Mesothelial cell of epicardium (in vitro differentiated cells): ENCODE results near the gene CRACR2B. TPM values are rescaled to one million over a fixed set of nuclear protein-coding genes. Genes with fewer than 3 reads are reported as not detected.
A peak's percentile ranks its signal among the peaks of the same experiment; 100 is the strongest.

Experiments
- DNase-seq, 2 experiments: peaks; one replicate each; pipeline ENCODE4 v3.0.0; 2021; ENCODE audit warnings: low spot score in 2 of 2; ENCODE audit not compliant: unreplicated experiment in 2 of 2
- H3K27ac Mint-ChIP-seq: 2 replicates; pipeline ENCODE4 v1.8.0; 2021; ENCODE audit warnings: mixed read lengths
- H3K27me3 Mint-ChIP-seq: 2 replicates; pipeline ENCODE4 v1.8.0; 2021; ENCODE audit warnings: low read depth, mixed read lengths
- H3K36me3 Mint-ChIP-seq: 2 replicates; pipeline ENCODE4 v1.8.0; 2021; ENCODE audit warnings: mixed read lengths
- H3K4me1 Mint-ChIP-seq: 2 replicates; pipeline ENCODE4 v1.8.0; 2021; ENCODE audit warnings: mixed read lengths
- H3K4me3 Mint-ChIP-seq: 2 replicates; pipeline ENCODE4 v1.8.0; 2021; ENCODE audit warnings: mild to moderate bottlenecking, moderate library complexity, mixed read lengths
- H3K9me3 Mint-ChIP-seq: 2 replicates; pipeline ENCODE4 v1.8.0; 2021; ENCODE audit warnings: mixed read lengths
- CTCF ChIP-seq: fragments of 200-600 bp; sonication (generic); IDR thresholded peaks from one replicate; pipeline ENCODE4 v1.5.0; 2021; ENCODE audit warnings: antibody characterized with exemption; ENCODE audit not compliant: unreplicated experiment
- total RNA-seq: library from RNA; stranded (reverse); gene quantifications from 3 replicates; pipeline ENCODE4 v1.2.1, GENCODE V29; 2021

The CRACR2B gene
- total RNA-seq, 1 donor from 2014 or later, result 9.9 TPM

- no peak for TF ChIP-seq CTCF
- no peak overlapping the region for H3K4me3 Mint-ChIP-seq
- H3K36me3 Mint-ChIP-seq, result peaks cover 7% of the 10 kb centered on the region
- H3K27ac Mint-ChIP-seq, result no peak overlapping the region
- peaks cover 19% of the 10 kb centered on the region for H3K4me1 Mint-ChIP-seq
- no peaks in the 10 kb centered on the region for H3K9me3 Mint-ChIP-seq
- DNase-seq, result no peak
- H3K27me3 Mint-ChIP-seq, result peaks cover 18% of the 10 kb centered on the region
Observed at GRCh38 chr11:823441-824291, 4.1 kb upstream of the CRACR2B start.

- Mint-ChIP-seq H3K27me3 (peaks cover 25% of the 10 kb centered on the region), H3K27ac (no peak overlapping the region), H3K36me3 (peaks cover 7% of the 10 kb centered on the region), H3K9me3 (no peaks in the 10 kb centered on the region), H3K4me1 (peaks cover 25% of the 10 kb centered on the region), H3K4me3 (no peak overlapping the region)
- DNase-seq, result no peak
- TF ChIP-seq CTCF, result no peak
Observed at GRCh38 chr11:824292-824880, 3.3 kb upstream of the CRACR2B start.

DNA sequence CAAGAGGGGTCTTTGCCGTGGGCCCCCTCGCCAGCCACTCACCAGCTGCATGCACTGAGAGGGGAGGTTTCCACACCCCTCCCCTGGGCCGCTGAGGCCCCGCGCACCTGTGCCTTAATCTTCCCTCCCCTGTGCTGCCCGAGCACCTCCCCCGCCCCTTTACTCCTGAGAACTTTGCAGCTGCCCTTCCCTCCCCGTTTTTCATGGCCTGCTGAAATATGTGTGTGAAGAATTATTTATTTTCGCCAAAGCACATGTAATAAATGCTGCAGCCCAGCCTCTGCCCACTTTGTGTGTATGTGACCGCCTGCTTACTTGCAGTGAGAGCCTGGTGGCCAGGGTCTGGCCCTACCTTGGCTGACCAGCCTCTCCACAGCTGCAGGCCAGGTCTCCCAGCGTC lies 2.8 kb upstream of the CRACR2B start:
- peaks cover 7% of the 10 kb centered on the region for H3K36me3 Mint-ChIP-seq
- H3K27me3 Mint-ChIP-seq, result peaks cover 31% of the 10 kb centered on the region
- H3K27ac Mint-ChIP-seq, result no peak overlapping the region
- H3K4me1 Mint-ChIP-seq, result peaks cover 25% of the 10 kb centered on the region
- no peak overlapping the region for H3K4me3 Mint-ChIP-seq
- TF ChIP-seq CTCF, result no peak
- no peaks in the 10 kb centered on the region for H3K9me3 Mint-ChIP-seq
- DNase-seq, result no peak

DNA sequence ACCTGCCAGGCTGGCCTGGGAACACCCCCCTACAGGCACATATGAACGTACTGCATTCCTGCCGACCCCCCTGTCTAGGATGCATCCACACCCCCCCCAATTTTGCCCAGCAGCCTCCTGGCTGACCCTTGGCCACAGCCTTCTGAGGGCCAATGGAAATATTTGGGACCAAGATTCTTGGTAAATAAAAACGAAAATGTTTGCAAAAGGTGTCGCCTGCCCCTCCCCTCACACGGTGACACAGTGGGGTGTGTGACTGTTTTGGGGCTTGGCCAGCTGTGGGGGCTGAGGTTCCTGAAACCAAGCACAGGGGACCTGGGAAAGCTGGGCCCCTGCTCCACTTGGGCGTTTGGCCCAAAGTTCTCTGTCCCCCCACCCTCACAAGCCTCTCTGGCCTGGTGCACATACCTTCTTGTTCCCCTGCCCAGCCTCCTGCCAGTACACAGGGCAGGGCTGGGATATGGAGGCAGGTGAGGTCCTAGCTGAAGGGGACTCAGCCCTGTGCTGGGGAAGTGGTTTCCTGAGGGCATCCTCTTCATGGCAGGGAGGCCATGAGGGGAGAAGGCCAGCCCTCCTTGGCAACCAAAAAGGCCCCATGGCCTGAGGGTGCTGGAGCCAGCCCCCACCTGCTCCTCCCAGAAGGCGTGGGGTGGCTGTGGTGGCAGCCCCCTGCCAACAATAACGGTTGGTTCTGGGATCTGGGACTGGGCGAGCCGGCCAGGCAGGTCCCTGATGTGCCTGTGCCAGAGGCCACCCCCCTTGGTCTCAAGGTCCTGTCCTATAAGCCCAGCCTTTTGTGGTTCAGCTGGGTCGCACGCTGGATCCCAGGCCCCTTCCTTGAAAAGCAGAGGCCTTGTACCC lies 2.1 kb upstream of the CRACR2B start:
- peaks cover 29% of the 10 kb centered on the region for H3K4me1 Mint-ChIP-seq
- H3K36me3 Mint-ChIP-seq, result peaks cover 7% of the 10 kb centered on the region
- TF ChIP-seq CTCF, result no peak
- no peak for DNase-seq
- H3K27ac Mint-ChIP-seq, result no peak overlapping the region
- H3K27me3 Mint-ChIP-seq, result peaks cover 36% of the 10 kb centered on the region
- H3K9me3 Mint-ChIP-seq, result no peaks in the 10 kb centered on the region
- no peak overlapping the region for H3K4me3 Mint-ChIP-seq

GRCh38 chr11:826227-826621 lies 1.5 kb upstream of the CRACR2B start:
- Mint-ChIP-seq H3K27me3 (peaks cover 39% of the 10 kb centered on the region), H3K4me3 (peak overlapping the region; percentile 58), H3K27ac (no peak overlapping the region), H3K4me1 (peaks cover 24% of the 10 kb centered on the region), H3K9me3 (no peaks in the 10 kb centered on the region), H3K36me3 (peaks cover 7% of the 10 kb centered on the region)
- no peak for DNase-seq
- TF ChIP-seq CTCF, result no peak
